ENCODE measurements around the gene GPR132. TPM values are rescaled to one million over a fixed set of nuclear protein-coding genes. Genes with fewer than 3 reads are reported as not detected.

GPR132 gene
- total and polyA plus RNA-seq, 2 of the 13 experiments (the other 11 are each of a cell fraction or from before 2014, with no cell fraction given), result not detected

DNA sequence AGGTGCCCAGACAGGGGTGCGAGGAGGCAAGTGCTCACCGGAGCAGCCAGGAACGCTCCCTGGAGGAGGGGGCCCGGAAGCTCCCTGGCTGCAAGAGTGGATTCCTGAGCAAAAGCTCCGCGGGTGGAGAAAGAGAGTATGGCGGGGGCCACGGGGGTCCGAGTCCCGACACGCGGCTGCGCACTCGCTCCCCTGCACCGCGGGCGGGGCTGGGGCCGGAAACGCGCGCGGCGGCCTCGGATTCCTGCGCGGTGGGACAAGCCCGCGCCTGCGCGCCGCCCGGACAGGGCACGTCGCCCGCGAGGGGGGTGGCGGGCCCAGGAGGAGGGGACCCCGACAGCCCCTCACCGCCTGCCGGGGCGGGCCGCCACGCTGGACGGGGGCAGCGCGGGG is 27.8 kb upstream of the GPR132 start:
- Histone ChIP-seq H3K9me3 (ENCODE audit: low read length) (no peaks in the 10 kb centered on the region), H3K4me2 (ENCODE audit: low read depth, low read length) (no peak overlapping the region), H3K79me2 (ENCODE audit: insufficient read depth, low read length) (no peaks in the 10 kb centered on the region), H3K36me3 (replicated peaks in 1 of 2; ENCODE audit: control insufficient read depth in 1 of 2, insufficient read depth in 2 of 2, low read length in 2 of 2) (no peaks in the 10 kb centered on the region), H3K4me1 (ENCODE audit: insufficient read depth, low read length) (peaks cover 45% of the 10 kb centered on the region), H2AFZ (ENCODE audit: low read length) (no peak overlapping the region), H4K20me1 (ENCODE audit: insufficient read depth, low read length) (peaks cover 5% of the 10 kb centered on the region; the same call in 1 of the 2 replicates), H3K27me3 (ENCODE audit: control insufficient read depth in 1 of 2, insufficient read depth in 2 of 2, low read length in 2 of 2) (peaks cover 10 to 53% of the 10 kb centered on the region in 2 experiments; a peak in 4 of 5 replicates), H3K4me3 (replicated peaks in 1 of 3; ENCODE audit: insufficient read depth in 1 of 3, low read depth in 2 of 3, low read length in 3 of 3) (no peak overlapping the region), H3K27ac (ENCODE audit: extremely low read length, insufficient read depth, low read length) (no peak overlapping the region), H3K9ac (ENCODE audit: insufficient read depth, low read depth, low read length) (no peak overlapping the region)
- no TSS peak for BruUV-seq (replicated peaks)
- FAIRE-seq (no peak), DNase-seq (ENCODE audit: low spot score) (no peak), ATAC-seq (no peak)
- in situ Hi-C loops (cut with HindIII; ENCODE audit: extremely low pct_ligation_motif_present, low pct_unique_long_range_greater_than_20kb) (loop anchor here (10.0 kb wide), 1 partner anchor 52 kb away; no protein-coding TSS in a partner anchor), intact Hi-C loops (cut with micrococcal nuclease; ENCODE audit: unreplicated experiment) (loop anchor here (5.0 kb wide), 1 partner anchor 94 kb away; no protein-coding TSS in a partner anchor)
- TF ChIP-seq SYNCRIP (IDR thresholded peaks at IDR 0.05; ENCODE audit: insufficient read depth, low read depth, low read length) (no peak), ZNF850 (CRISPR knock-in tag; conservative IDR thresholded peaks at IDR 0.05) (no peak), KLF16 (CRISPR knock-in tag; IDR thresholded peaks at IDR 0.05) (no peak), ZNF839 (CRISPR knock-in tag; IDR thresholded peaks at IDR 0.05; ENCODE audit: borderline replicate concordance) (no peak), RELA (CRISPR knock-in tag; IDR thresholded peaks at IDR 0.05) (no peak), TCF7L2 (IDR thresholded peaks at IDR 0.05; ENCODE audit: low read depth, low read length) (no peak), HES4 (CRISPR knock-in tag; IDR thresholded peaks at IDR 0.05; ENCODE audit: borderline replicate concordance) (no peak), ZSCAN9 (CRISPR knock-in tag; IDR thresholded peaks at IDR 0.05; ENCODE audit: borderline replicate concordance) (no peak)
- TF ChIP-seq, protein P1, sequence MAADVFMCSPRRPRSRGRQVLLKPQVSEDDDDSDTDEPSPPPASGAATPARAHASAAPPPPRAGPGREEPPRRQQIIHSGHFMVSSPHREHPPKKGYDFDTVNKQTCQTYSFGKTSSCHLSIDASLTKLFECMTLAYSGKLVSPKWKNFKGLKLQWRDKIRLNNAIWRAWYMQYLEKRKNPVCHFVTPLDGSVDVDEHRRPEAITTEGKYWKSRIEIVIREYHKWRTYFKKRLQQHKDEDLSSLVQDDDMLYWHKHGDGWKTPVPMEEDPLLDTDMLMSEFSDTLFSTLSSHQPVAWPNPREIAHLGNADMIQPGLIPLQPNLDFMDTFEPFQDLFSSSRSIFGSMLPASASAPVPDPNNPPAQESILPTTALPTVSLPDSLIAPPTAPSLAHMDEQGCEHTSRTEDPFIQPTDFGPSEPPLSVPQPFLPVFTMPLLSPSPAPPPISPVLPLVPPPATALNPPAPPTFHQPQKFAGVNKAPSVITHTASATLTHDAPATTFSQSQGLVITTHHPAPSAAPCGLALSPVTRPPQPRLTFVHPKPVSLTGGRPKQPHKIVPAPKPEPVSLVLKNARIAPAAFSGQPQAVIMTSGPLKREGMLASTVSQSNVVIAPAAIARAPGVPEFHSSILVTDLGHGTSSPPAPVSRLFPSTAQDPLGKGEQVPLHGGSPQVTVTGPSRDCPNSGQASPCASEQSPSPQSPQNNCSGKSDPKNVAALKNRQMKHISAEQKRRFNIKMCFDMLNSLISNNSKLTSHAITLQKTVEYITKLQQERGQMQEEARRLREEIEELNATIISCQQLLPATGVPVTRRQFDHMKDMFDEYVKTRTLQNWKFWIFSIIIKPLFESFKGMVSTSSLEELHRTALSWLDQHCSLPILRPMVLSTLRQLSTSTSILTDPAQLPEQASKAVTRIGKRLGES (CRISPR knock-in tag; IDR thresholded peaks at IDR 0.05; ENCODE audit: borderline replicate concordance), result no peak
- TF ChIP-seq, protein P2, sequence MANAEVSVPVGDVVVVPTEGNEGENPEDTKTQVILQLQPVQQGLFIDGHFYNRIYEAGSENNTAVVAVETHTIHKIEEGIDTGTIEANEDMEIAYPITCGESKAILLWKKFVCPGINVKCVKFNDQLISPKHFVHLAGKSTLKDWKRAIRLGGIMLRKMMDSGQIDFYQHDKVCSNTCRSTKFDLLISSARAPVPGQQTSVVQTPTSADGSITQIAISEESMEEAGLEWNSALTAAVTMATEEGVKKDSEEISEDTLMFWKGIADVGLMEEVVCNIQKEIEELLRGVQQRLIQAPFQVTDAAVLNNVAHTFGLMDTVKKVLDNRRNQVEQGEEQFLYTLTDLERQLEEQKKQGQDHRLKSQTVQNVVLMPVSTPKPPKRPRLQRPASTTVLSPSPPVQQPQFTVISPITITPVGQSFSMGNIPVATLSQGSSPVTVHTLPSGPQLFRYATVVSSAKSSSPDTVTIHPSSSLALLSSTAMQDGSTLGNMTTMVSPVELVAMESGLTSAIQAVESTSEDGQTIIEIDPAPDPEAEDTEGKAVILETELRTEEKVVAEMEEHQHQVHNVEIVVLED (CRISPR knock-in tag; IDR thresholded peaks at IDR 0.05; ENCODE audit: borderline replicate concordance), result no peak
- CTCF ChIA-PET (ENCODE audit: low intra/inter-chr PET ratio, low total read pairs), result no interaction called here
- WGBS (ENCODE audit: low lambda C conversion rate), result 88% methylated on average over 37 of the region's 46 CpGs
- POLR2A ChIA-PET, result no interaction called here

Measured in HepG2 (cell line).